Astrocyte of the spinal cord (primary cell): Measurements from ENCODE around the gene PRKD1.

ENCODE experiments used
- DNase-seq: peaks from one replicate; pipeline ENCODE4 v3.0.0; 2011; ENCODE audit warnings: low read depth, low spot score
- H3K4me3 ChIP-seq: 2 replicates; pipeline ENCODE4 v1.5.1; 2011; ENCODE audit warnings: low read depth, mild to moderate bottlenecking, low read length, moderate library complexity
- in situ Hi-C: cut with HindIII; loops from 2 replicates; pipeline ENCODE4 v1.10.0; 2017; ENCODE audit warnings: low sequenced_read_pairs
- TF ChIP-seq, protein P1 (sequence below): IDR thresholded peaks from 2 replicates; pipeline ENCODE4 v1.5.1; 2012; ENCODE audit warnings: low read depth, mild to moderate bottlenecking, low read length, inconsistent platforms

PRKD1 gene

DNA sequence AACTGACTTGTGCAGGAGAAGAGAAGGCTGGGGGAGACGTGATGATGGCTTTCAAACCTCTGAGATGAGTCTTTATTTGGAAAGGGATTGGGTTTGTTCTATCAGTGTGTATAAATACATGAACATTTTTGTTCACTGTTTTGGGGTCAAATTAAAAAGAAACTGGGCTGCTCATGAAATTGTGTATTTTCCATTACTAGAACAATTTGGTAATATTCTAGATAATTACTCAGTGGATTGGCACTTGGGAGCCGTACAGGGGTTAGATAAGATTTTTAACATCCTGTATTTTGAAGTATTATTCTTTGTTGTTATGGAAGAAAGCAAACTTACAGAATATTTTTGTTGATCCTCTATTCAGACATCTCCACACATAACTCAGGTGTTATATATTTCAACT lies 340.6 kb downstream of the PRKD1 start:
- in situ Hi-C loops = no loop called here
- TF ChIP-seq, protein P1, sequence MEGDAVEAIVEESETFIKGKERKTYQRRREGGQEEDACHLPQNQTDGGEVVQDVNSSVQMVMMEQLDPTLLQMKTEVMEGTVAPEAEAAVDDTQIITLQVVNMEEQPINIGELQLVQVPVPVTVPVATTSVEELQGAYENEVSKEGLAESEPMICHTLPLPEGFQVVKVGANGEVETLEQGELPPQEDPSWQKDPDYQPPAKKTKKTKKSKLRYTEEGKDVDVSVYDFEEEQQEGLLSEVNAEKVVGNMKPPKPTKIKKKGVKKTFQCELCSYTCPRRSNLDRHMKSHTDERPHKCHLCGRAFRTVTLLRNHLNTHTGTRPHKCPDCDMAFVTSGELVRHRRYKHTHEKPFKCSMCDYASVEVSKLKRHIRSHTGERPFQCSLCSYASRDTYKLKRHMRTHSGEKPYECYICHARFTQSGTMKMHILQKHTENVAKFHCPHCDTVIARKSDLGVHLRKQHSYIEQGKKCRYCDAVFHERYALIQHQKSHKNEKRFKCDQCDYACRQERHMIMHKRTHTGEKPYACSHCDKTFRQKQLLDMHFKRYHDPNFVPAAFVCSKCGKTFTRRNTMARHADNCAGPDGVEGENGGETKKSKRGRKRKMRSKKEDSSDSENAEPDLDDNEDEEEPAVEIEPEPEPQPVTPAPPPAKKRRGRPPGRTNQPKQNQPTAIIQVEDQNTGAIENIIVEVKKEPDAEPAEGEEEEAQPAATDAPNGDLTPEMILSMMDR = no peak
- H3K4me3 ChIP-seq = no peak overlapping the region
- DNase-seq = no peak

DNA sequence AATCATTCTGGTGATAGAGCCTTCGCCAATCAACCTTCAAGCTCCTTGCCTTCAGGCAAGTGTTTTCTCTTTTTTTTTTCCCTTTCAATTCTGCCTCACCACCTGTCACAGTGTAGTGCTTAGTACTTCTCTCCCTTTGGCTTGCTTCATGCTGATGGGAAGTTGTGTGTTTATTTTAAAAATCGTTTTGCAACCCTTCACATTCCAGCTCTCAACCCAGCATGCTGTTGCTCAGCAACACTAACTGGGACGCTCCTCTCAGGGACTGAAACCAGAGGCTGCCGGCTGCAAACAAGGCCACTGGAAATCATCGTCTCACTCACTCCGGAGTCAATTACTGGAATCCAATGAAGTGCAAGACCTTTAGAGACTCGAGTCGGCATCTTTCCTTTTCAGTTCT lies 342.7 kb downstream of the PRKD1 start:
- TF ChIP-seq, protein P1 = no peak
- DNase-seq = peak; percentile 83
- H3K4me3 ChIP-seq = no peak overlapping the region
- in situ Hi-C loops = no loop called here

DNA sequence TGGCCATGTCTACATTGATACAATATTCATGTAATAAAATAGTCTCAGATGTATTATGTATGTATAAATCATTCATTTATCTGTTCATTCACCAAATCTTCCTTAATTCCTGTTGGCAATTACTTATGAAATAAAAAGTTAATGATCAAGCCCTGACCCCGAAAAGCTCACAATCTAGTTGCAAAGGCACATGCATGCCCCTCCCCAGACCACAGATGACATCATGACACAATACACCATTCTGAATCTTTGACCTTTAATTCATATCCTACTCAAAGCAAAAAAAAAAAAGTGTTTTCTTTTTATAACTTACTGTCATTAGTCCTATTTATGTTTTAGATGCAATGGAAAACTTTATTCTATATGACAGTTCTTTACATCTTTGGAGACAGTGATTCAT lies 346.9 kb downstream of the PRKD1 start:
- H3K4me3 ChIP-seq = no peak overlapping the region
- TF ChIP-seq, protein P1 = no peak
- no peak for DNase-seq
- in situ Hi-C loops = no loop called here

DNA sequence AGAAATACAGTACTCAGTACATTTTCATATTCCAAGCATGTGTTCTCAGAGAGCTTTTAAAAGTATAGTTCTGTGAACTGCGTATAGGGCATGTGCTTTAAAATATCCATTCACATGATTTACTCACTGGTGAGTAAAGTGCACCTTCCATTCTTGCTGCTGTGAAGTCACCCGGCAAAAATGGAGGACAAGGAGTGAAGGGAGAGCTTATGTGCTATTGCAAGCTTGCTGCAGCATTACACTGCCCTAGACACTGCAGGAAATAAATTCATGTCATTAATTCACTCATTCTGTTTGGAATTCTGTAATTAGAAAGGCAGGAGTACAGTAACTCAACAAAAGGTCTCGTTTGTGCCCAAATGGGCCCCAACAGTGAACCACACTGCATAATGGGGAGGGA lies 347.8 kb downstream of the PRKD1 start:
- no peak for DNase-seq
- TF ChIP-seq, protein P1 = no peak
- in situ Hi-C loops = no loop called here
- no peak overlapping the region for H3K4me3 ChIP-seq

DNA sequence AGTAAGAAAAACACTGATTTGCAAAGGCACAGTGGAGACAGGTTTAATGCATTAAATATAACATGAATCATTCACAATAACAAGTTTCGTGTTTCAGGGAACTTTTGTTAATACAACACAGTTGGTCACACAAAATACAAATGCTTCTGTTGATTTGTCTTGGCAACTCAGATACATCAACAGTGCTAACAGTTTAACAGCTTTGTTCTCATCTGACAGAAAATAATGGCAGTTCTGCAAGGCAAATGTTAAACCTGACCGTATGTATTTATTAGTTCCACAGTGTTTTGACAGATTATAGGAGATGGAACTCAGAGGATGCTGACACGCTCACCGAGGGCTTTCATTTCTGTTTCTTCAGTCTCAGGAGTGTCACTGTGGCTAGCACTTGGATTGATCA lies 350.7 kb downstream of the PRKD1 start:
- peak; percentile 14 for DNase-seq
- TF ChIP-seq, protein P1 = no peak
- in situ Hi-C loops = no loop called here
- no peak overlapping the region for H3K4me3 ChIP-seq

DNA sequence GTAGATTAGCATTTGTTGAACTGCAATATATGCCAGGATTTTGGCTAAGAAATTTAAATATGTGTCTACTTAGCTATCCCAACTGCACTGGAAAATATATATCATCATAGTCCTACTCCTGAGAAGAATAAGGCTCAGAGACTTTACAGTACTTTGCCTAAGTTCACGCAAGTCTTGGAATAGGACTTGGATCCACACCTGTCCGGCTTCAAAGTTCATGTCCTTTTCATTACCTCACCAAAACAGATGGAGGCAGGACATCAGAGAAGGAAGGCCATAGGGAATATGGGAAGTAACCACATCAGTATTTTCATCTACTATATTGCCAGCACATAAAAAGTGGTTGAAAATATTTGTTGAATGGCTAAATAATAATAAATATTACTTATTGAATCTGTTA lies 358.5 kb downstream of the PRKD1 start:
- DNase-seq = no peak
- in situ Hi-C loops = no loop called here
- H3K4me3 ChIP-seq = no peak overlapping the region
- TF ChIP-seq, protein P1 = no peak

DNA sequence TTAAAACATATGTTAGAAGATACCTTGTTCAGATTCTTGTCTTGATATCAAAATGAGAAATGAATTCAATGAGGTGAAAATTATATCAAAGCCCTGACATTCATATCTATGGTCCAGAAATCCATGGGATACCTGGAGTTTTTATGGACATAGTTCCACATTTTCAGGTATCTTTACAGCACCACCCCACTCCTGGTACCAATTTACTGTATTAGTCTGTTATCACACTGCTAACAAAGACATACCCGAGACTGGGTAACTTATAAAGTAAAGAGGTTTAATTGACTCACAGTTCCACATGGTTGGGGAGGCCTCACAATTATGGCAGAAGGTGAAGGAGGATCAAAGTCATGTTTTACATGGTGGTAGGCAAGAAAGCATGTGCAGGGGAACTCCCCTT lies 361.5 kb downstream of the PRKD1 start:
- TF ChIP-seq, protein P1 = no peak
- H3K4me3 ChIP-seq = no peak overlapping the region
- in situ Hi-C loops = no loop called here
- DNase-seq = no peak
